ENCODE data around the gene LRRC32.

The LRRC32 gene, protein sequence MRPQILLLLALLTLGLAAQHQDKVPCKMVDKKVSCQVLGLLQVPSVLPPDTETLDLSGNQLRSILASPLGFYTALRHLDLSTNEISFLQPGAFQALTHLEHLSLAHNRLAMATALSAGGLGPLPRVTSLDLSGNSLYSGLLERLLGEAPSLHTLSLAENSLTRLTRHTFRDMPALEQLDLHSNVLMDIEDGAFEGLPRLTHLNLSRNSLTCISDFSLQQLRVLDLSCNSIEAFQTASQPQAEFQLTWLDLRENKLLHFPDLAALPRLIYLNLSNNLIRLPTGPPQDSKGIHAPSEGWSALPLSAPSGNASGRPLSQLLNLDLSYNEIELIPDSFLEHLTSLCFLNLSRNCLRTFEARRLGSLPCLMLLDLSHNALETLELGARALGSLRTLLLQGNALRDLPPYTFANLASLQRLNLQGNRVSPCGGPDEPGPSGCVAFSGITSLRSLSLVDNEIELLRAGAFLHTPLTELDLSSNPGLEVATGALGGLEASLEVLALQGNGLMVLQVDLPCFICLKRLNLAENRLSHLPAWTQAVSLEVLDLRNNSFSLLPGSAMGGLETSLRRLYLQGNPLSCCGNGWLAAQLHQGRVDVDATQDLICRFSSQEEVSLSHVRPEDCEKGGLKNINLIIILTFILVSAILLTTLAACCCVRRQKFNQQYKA

DNA sequence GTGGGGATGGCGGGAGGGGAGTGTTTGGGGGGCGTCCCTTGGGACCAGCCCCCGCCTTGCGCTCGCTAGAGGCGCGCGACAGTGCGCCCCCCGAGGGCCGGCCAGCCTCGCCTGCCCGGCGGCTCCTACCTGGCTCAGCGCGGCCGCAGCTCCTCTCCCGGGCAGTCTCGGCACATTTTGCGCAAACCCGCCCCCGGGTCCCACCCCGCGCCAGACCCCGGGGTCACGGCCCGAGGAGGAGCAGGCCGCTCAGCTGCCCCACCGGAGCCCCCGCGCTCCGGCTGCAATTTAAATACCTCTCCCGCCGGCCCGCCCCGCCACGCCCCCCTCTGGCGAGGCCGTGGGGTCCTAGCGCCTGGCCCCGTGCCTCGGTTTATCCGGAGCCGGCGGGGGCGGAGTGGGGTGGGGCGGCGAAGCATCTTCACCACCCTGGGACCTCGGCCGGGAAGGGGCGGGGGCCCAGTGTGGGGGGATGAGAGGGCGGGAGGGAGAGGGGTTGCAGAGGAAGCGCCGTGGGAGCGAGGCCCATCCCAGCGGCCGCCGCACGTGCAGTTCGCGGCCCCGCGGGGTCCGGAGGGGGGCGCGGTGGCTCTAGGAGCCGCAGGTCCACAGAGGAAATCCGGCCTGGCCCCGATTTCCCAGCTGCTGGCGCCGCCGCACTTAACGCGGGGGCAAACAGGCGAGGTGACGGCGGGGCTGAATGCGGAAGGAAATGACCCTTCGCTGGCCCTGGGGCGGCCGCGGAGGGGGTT, at the start of gene LRRC32:
Gene LRRC32 (minus strand): TSS at position 263 of the 752 bp plus-strand sequence. CDS start 4,793 bp downstream, outside the sequence.
- peaks cover 6% of the 10 kb centered on the region for H3K36me3 ChIP-seq (ENCODE audit: control insufficient read depth, insufficient read depth, low read length, severe bottlenecking)
- peaks cover 46% of the 10 kb centered on the region for H3K4me1 ChIP-seq (ENCODE audit: control insufficient read depth, insufficient read depth, low read length)
- peak within 1 kb of the TSS; percentile 91 for H3K9ac ChIP-seq (ENCODE audit: low read length)
- no peaks in the 10 kb centered on the region for H3K9me3 ChIP-seq (ENCODE audit: control insufficient read depth, low read length)
- DNase-seq (ENCODE audit: low read depth): peak; percentile 42
- H3K4me3 ChIP-seq (ENCODE audit: low read length): peak within 1 kb of the TSS; percentile 85
- no peaks in the 10 kb centered on the region for H3K27me3 ChIP-seq (replicated peaks; ENCODE audit: control insufficient read depth, insufficient read depth, low read length)

DNA sequence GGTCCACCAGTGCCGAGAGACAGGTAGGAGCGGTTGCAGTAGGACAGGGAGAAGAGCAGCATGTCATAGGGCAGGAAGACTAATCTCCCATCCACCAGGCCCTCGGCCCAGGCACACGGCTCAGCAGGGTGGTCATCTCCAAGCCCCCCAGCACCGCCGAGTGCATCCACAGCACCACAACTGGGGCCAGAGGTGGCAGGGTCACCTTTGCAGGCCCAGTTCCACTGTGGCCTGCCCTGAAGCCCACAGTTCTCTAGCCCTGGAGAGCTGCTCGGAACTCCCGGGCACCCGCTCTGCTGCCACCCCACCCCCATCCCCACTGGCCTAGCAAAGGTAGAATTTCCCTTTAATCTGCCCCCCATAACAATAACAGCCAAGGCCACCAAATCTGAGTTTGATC, 49.1 kb upstream of the LRRC32 start:
- no peaks in the 10 kb centered on the region for H3K36me3 ChIP-seq (ENCODE audit: control insufficient read depth, insufficient read depth, low read length, severe bottlenecking)
- H3K4me1 ChIP-seq (ENCODE audit: control insufficient read depth, insufficient read depth, low read length): peaks cover 7% of the 10 kb centered on the region
- H3K4me3 ChIP-seq (ENCODE audit: low read length): no peak overlapping the region
- no peak for DNase-seq (ENCODE audit: low read depth)
- H3K27me3 ChIP-seq (replicated peaks; ENCODE audit: control insufficient read depth, insufficient read depth, low read length): no peaks in the 10 kb centered on the region
- no peak overlapping the region for H3K9ac ChIP-seq (ENCODE audit: low read length)
- H3K9me3 ChIP-seq (ENCODE audit: control insufficient read depth, low read length): no peaks in the 10 kb centered on the region

DNA sequence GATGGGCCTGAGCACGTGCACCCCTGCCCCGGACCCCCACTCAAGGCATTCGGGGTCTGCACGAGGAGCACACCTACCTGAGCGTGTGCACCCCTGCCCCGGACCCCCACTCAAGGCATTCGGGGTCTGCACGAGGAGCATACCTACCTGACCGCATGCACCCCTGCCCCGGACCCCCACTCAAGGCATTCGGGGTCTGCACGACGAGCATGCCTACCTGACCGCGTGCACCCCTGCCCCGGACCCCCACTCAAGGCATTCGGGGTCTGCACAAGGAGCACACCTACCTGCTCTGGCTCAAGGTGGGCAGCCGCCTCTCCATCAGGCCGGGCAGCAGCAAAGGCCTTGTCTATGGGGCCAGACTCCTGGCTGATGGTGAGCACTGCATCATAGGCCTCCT, 48.7 kb upstream of the LRRC32 start:
- Histone ChIP-seq H3K36me3 (ENCODE audit: control insufficient read depth, insufficient read depth, low read length, severe bottlenecking) (no peaks in the 10 kb centered on the region), H3K27me3 (replicated peaks; ENCODE audit: control insufficient read depth, insufficient read depth, low read length) (peaks cover 3% of the 10 kb centered on the region), H3K4me3 (ENCODE audit: low read length) (no peak overlapping the region), H3K9me3 (ENCODE audit: control insufficient read depth, low read length) (no peaks in the 10 kb centered on the region), H3K4me1 (ENCODE audit: control insufficient read depth, insufficient read depth, low read length) (peaks cover 7% of the 10 kb centered on the region), H3K9ac (ENCODE audit: low read length) (no peak overlapping the region)
- DNase-seq (ENCODE audit: low read depth): no peak

DNA sequence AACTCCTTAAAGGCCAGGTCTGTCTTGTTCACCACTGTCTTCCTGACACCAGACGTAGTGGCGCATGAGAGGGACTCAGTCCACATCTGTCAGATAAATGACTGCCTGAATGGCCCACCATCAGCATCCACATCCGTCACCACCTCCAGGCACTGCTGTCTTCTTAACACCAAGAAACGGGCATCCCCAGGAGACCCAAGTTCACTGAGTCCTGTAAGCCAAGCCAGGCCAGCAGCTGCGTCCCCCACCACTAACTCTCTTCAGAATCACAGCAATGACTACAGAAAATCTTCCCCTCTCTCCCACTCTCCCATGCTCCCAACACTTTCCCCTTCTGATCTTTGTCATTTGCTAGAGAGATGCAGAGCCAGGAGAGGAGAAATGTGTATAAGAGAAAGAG, 47.3 kb upstream of the LRRC32 start:
- Histone ChIP-seq H3K4me1 (ENCODE audit: control insufficient read depth, insufficient read depth, low read length) (peaks cover 7% of the 10 kb centered on the region), H3K9ac (ENCODE audit: low read length) (no peak overlapping the region), H3K27me3 (replicated peaks; ENCODE audit: control insufficient read depth, insufficient read depth, low read length) (peaks cover 9% of the 10 kb centered on the region), H3K9me3 (ENCODE audit: control insufficient read depth, low read length) (no peaks in the 10 kb centered on the region), H3K4me3 (ENCODE audit: low read length) (no peak overlapping the region), H3K36me3 (ENCODE audit: control insufficient read depth, insufficient read depth, low read length, severe bottlenecking) (no peaks in the 10 kb centered on the region)
- DNase-seq (ENCODE audit: low read depth): no peak

DNA sequence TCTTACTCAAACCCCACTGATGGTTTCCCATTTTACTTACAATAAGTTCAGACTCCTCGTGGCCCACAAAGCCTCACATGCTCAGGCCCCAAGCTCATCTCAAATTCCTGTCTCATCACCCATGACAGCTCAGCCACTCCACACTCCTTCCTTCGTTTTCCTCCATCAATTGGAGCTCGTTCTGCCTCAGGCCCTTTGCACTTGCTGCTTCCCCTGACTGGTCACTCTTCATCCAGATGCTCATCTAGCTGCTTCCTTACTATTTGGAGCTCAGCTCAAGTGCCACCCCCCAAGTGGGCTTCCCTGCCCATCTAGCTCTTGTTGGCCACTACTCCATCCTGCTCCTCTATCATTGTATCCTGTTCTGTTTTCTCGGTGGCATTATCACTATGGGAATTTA, 46.8 kb upstream of the LRRC32 start:
- Histone ChIP-seq H3K27me3 (replicated peaks; ENCODE audit: control insufficient read depth, insufficient read depth, low read length) (peaks cover 13% of the 10 kb centered on the region), H3K9ac (ENCODE audit: low read length) (no peak overlapping the region), H3K36me3 (ENCODE audit: control insufficient read depth, insufficient read depth, low read length, severe bottlenecking) (no peaks in the 10 kb centered on the region), H3K4me1 (ENCODE audit: control insufficient read depth, insufficient read depth, low read length) (peaks cover 7% of the 10 kb centered on the region), H3K9me3 (ENCODE audit: control insufficient read depth, low read length) (no peaks in the 10 kb centered on the region), H3K4me3 (ENCODE audit: low read length) (no peak overlapping the region)
- no peak for DNase-seq (ENCODE audit: low read depth)

DNA sequence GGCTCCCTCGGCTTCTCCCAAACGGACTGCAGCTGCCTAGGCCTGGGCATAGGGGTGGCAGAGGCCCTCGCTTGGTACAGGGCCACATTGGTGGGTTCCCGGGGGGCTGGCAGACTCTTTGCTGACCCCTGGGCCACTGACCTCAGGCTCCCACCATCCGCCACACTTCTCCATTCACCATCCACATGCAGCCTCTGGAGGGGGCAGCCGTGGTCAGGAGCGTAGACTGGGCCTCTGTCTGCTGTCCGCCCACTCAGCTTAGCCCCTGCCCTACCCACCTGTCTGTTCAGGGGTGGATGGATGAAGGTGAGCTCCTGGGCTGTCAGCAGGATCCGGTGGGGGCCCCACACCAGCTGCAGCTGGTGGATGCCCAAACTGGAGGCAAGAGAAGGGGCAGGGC, 45.7 kb upstream of the LRRC32 start:
- Histone ChIP-seq H3K27me3 (replicated peaks; ENCODE audit: control insufficient read depth, insufficient read depth, low read length) (peaks cover 14% of the 10 kb centered on the region), H3K4me1 (ENCODE audit: control insufficient read depth, insufficient read depth, low read length) (peaks cover under 1% of the 10 kb centered on the region), H3K9me3 (ENCODE audit: control insufficient read depth, low read length) (no peaks in the 10 kb centered on the region), H3K36me3 (ENCODE audit: control insufficient read depth, insufficient read depth, low read length, severe bottlenecking) (no peaks in the 10 kb centered on the region), H3K9ac (ENCODE audit: low read length) (no peak overlapping the region), H3K4me3 (ENCODE audit: low read length) (no peak overlapping the region)
- DNase-seq (ENCODE audit: low read depth): no peak

DNA sequence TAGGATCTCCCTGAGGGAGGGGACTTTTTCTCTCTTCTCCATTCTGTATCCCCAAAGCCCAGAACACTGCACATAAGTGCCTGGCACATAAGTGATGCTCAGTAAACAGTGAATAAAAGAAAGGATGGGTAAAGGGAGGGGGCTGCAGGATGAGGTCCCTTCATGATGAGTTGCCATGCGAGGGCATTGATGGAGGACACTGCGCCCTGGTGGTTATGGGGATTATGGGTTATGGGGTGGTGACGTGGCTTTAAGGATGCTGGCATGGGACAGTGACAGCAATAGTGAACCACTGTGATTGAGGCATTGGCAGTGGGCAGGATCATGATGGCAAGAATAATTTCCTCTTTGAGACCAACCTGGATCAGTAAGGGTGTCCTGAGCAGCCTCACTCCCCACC, 43.9 kb upstream of the LRRC32 start:
- no peaks in the 10 kb centered on the region for H3K36me3 ChIP-seq (ENCODE audit: control insufficient read depth, insufficient read depth, low read length, severe bottlenecking)
- no peak overlapping the region for H3K4me3 ChIP-seq (ENCODE audit: low read length)
- H3K4me1 ChIP-seq (ENCODE audit: control insufficient read depth, insufficient read depth, low read length): no peaks in the 10 kb centered on the region
- peaks cover 14% of the 10 kb centered on the region for H3K27me3 ChIP-seq (replicated peaks; ENCODE audit: control insufficient read depth, insufficient read depth, low read length)
- no peaks in the 10 kb centered on the region for H3K9me3 ChIP-seq (ENCODE audit: control insufficient read depth, low read length)
- DNase-seq (ENCODE audit: low read depth): no peak
- H3K9ac ChIP-seq (ENCODE audit: low read length): no peak overlapping the region

DNA sequence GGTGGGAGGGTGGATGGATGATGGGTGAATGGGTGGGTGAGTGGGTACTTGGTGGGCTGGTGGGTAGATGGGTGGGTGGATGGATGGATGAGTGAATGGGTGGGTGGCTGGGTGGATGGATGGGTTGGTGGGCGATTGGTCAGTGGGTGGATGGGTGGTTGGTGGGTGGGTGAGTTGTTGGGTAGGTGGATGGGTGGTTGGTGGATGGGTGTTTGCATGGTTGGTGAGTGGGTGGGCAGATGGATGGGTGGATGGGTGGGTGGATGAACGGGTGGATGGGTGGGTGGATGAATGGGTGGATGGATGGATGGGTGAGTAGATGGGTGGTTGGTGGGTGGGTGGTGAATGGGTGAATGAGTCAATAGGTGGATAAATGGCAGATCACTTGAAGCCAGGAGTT, 43.0 kb upstream of the LRRC32 start:
- Histone ChIP-seq H3K9ac (ENCODE audit: low read length) (no peak overlapping the region), H3K27me3 (replicated peaks; ENCODE audit: control insufficient read depth, insufficient read depth, low read length) (peaks cover 18% of the 10 kb centered on the region), H3K9me3 (ENCODE audit: control insufficient read depth, low read length) (no peaks in the 10 kb centered on the region), H3K4me1 (ENCODE audit: control insufficient read depth, insufficient read depth, low read length) (no peaks in the 10 kb centered on the region), H3K4me3 (ENCODE audit: low read length) (no peak overlapping the region), H3K36me3 (ENCODE audit: control insufficient read depth, insufficient read depth, low read length, severe bottlenecking) (no peaks in the 10 kb centered on the region)
- DNase-seq (ENCODE audit: low read depth): no peak

DNA sequence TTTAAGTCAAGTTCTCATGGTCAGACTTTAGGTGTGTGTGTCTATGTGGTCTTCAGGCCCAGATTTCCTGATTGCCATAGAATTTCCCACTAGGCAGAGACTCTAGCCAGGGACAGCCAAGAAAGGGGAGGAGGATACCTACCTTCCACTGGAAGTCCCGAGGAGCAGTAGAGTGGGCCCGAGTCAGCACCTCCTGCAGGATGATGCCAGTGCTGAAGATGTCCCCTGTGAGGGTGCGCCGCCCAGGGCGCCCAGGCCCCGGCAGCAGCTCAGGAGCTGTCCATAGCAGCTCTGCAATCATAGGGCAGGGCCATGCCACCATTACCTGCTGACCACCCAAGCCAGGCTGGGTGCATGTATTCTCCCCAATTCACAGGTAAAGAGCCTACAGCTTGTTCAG, 41.6 kb upstream of the LRRC32 start:
- DNase-seq (ENCODE audit: low read depth): no peak
- H3K9ac ChIP-seq (ENCODE audit: low read length): no peak overlapping the region
- no peaks in the 10 kb centered on the region for H3K4me1 ChIP-seq (ENCODE audit: control insufficient read depth, insufficient read depth, low read length)
- no peaks in the 10 kb centered on the region for H3K9me3 ChIP-seq (ENCODE audit: control insufficient read depth, low read length)
- H3K27me3 ChIP-seq (replicated peaks; ENCODE audit: control insufficient read depth, insufficient read depth, low read length): peaks cover 21% of the 10 kb centered on the region
- H3K36me3 ChIP-seq (ENCODE audit: control insufficient read depth, insufficient read depth, low read length, severe bottlenecking): no peaks in the 10 kb centered on the region
- H3K4me3 ChIP-seq (ENCODE audit: low read length): no peak overlapping the region

DNA sequence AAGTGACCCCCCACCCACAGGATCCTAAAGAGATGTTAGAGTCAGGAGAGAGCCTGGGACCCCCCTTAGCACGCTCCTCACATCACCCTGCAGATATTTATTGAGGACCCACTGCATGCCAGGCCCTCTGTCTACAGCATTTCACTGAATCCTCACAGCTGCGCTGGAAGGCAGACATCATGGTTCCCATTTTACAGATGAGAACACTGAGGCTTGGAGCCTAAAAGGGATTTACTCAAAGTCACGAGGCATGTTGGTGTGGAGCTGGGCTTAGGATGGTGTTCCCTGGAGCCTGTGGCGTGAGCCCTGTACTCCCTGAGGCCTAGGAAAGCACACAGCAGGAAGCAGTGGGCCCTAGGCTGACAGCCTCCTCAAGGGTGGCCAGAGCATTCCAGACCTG, 39.2 kb upstream of the LRRC32 start:
- Histone ChIP-seq H3K9ac (ENCODE audit: low read length) (no peak overlapping the region), H3K27me3 (replicated peaks; ENCODE audit: control insufficient read depth, insufficient read depth, low read length) (peaks cover 21% of the 10 kb centered on the region), H3K36me3 (ENCODE audit: control insufficient read depth, insufficient read depth, low read length, severe bottlenecking) (no peaks in the 10 kb centered on the region), H3K4me3 (ENCODE audit: low read length) (no peak overlapping the region), H3K9me3 (ENCODE audit: control insufficient read depth, low read length) (no peaks in the 10 kb centered on the region), H3K4me1 (ENCODE audit: control insufficient read depth, insufficient read depth, low read length) (no peaks in the 10 kb centered on the region)
- no peak for DNase-seq (ENCODE audit: low read depth)

DNA sequence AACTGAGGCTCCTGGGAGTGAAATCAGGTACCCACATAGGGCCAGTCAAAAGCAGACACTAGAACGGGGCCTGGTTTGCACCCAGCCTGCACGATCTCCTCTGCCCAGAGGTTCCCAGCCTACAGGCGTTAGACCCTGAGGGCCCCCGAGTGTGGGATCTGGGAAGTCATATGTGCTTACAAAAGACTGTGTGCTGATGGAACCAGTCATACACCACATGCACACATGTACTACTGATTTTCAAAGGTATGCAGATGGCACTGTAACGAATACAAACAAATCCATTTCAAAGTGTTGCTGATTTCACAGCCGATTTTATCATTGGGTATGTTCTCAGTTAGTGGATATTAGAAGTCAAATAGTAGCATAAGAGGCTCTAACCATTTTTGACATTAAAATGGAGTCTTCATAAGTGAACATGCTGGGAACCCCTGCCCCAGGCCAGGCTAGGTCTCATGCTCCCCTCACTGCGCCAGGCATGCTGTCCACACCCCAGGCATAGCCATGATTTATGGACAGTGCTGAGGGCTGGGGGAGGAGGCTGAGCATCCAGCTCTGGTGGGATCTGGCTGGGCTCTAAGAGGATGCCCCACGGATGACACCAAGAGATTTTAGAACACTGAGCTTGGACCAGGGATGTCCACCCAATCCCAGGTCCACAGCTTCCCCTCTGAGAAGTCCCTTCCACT, 38.6 kb upstream of the LRRC32 start:
- Histone ChIP-seq H3K4me1 (ENCODE audit: control insufficient read depth, insufficient read depth, low read length) (no peaks in the 10 kb centered on the region), H3K36me3 (ENCODE audit: control insufficient read depth, insufficient read depth, low read length, severe bottlenecking) (no peaks in the 10 kb centered on the region), H3K4me3 (ENCODE audit: low read length) (no peak overlapping the region), H3K27me3 (replicated peaks; ENCODE audit: control insufficient read depth, insufficient read depth, low read length) (peaks cover 16% of the 10 kb centered on the region), H3K9me3 (ENCODE audit: control insufficient read depth, low read length) (no peaks in the 10 kb centered on the region), H3K9ac (ENCODE audit: low read length) (no peak overlapping the region)
- DNase-seq (ENCODE audit: low read depth): no peak

Measured in adipocyte (in vitro differentiated cells).